ACC112 (cell line): ENCODE data around the gene C20orf144.

Experiments
- H2AFZ ChIP-seq: fragments of 200-600 bp; sonication (generic); one replicate; pipeline ENCODE4 v1.6.0; 2017; ENCODE audit warnings: antibody characterized with exemption, low read length; ENCODE audit not compliant: unreplicated experiment
- H3K27ac ChIP-seq: fragments of 200-600 bp; sonication (generic); 2 replicates; pipeline ENCODE4 v1.5.1; 2014; ENCODE audit warnings: low read depth, mild to moderate bottlenecking, antibody characterized with exemption, low read length, moderate library complexity
- H3K27me3 ChIP-seq: fragments of 200-600 bp; sonication (generic); 2 replicates; pipeline ENCODE4 v1.6.1; 2014; ENCODE audit warnings: mild to moderate bottlenecking, antibody characterized with exemption, low read length, moderate library complexity, mixed read lengths; ENCODE audit not compliant: insufficient read depth
- H3K36me3 ChIP-seq: fragments of 200-600 bp; sonication (generic); 2 replicates; pipeline ENCODE4 v1.6.1; 2016; ENCODE audit warnings: mild to moderate bottlenecking, antibody characterized with exemption, low read length, moderate library complexity, mixed read lengths; ENCODE audit not compliant: insufficient read depth
- H3K4me1 ChIP-seq: fragments of 200-600 bp; sonication (generic); one replicate; pipeline ENCODE4 v1.6.1; 2016; ENCODE audit warnings: low read length, mixed read lengths; ENCODE audit not compliant: insufficient read depth, unreplicated experiment, control insufficient read depth
- H3K4me3 ChIP-seq: fragments of 200-600 bp; sonication (generic); 2 replicates; pipeline ENCODE4 v1.5.1; 2014; ENCODE audit warnings: mild to moderate bottlenecking, low read depth, low read length
- H3K79me2 ChIP-seq: fragments of 200-600 bp; sonication (generic); one replicate; pipeline ENCODE4 v1.6.0; 2016; ENCODE audit warnings: low read length; ENCODE audit not compliant: control insufficient read depth, unreplicated experiment, insufficient read depth

C20orf144 gene

GRCh38 chr20:33656783-33657703 is 5.1 kb upstream of the C20orf144 start:
- no peaks in the 10 kb centered on the region for H3K36me3 ChIP-seq

GRCh38 chr20:33657704-33658095 is 4.4 kb upstream of the C20orf144 start:
- Histone ChIP-seq H3K79me2 (no peaks in the 10 kb centered on the region), H3K4me1 (peaks cover under 1% of the 10 kb centered on the region), H3K27me3 (no peaks in the 10 kb centered on the region)

More at GRCh38 chr20:33656783-33657703, 5.1 kb upstream of the C20orf144 start:
- Histone ChIP-seq H3K27ac (no peak overlapping the region), H3K27me3 (no peaks in the 10 kb centered on the region), H3K4me3 (no peak overlapping the region), H3K4me1 (no peaks in the 10 kb centered on the region), H2AFZ (no peak overlapping the region), H3K79me2 (no peaks in the 10 kb centered on the region)

GRCh38 chr20:33658510-33658909 is 3.6 kb upstream of the C20orf144 start:
- Histone ChIP-seq H3K79me2 (no peaks in the 10 kb centered on the region), H3K36me3 (no peaks in the 10 kb centered on the region), H3K27ac (no peak overlapping the region), H3K4me3 (no peak overlapping the region), H3K4me1 (peaks cover 4% of the 10 kb centered on the region), H2AFZ (no peak overlapping the region), H3K27me3 (no peaks in the 10 kb centered on the region)

More at GRCh38 chr20:33657704-33658095, 4.4 kb upstream of the C20orf144 start:
- H3K36me3 ChIP-seq: no peaks in the 10 kb centered on the region
- no peak overlapping the region for H3K4me3 ChIP-seq
- no peak overlapping the region for H2AFZ ChIP-seq
- no peak overlapping the region for H3K27ac ChIP-seq

DNA sequence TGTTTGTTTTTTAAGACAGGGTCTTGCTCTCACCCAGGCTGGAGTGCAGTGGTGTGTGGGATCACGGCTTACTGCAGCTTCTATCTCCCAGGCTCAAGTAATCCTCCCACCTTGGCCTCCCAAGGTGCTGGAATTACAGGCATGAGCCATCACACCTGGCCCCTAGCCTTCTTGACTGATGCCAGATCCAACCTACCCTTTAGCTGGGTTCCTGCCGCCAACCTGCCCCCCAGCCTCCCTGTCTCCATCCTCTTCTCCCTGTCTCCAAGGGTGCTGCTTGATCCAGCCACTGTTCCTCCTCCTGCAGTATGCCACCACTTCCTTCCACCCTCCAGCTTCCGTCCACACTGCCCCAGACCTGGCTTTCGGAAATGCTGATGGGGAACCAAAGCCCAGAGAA is 3.2 kb upstream of the C20orf144 start:
- H3K36me3 ChIP-seq: no peaks in the 10 kb centered on the region
- H2AFZ ChIP-seq: no peak overlapping the region
- H3K4me1 ChIP-seq: peaks cover 6% of the 10 kb centered on the region
- H3K27me3 ChIP-seq: no peaks in the 10 kb centered on the region
- no peak overlapping the region for H3K27ac ChIP-seq
- no peaks in the 10 kb centered on the region for H3K79me2 ChIP-seq
- H3K4me3 ChIP-seq: no peak overlapping the region

- Histone ChIP-seq H3K27ac (no peak overlapping the region), H2AFZ (no peak overlapping the region), H3K27me3 (no peaks in the 10 kb centered on the region), H3K4me3 (no peak overlapping the region), H3K36me3 (no peaks in the 10 kb centered on the region), H3K4me1 (peaks cover 12% of the 10 kb centered on the region), H3K79me2 (no peaks in the 10 kb centered on the region)
These were observed 2.6 kb upstream of the C20orf144 start for GRCh38 chr20:33659341-33660034.

- Histone ChIP-seq H3K4me1 (peaks cover 12% of the 10 kb centered on the region), H3K79me2 (no peaks in the 10 kb centered on the region), H3K27ac (no peak overlapping the region), H3K36me3 (no peaks in the 10 kb centered on the region), H2AFZ (no peak overlapping the region), H3K27me3 (no peaks in the 10 kb centered on the region), H3K4me3 (no peak overlapping the region)
These were observed 2.0 kb upstream of the C20orf144 start for GRCh38 chr20:33660035-33660684.

GRCh38 chr20:33660685-33661058 is 1.5 kb upstream of the C20orf144 start:
- Histone ChIP-seq H3K79me2 (no peaks in the 10 kb centered on the region), H3K27ac (no peak overlapping the region), H3K36me3 (no peaks in the 10 kb centered on the region), H3K27me3 (no peaks in the 10 kb centered on the region), H2AFZ (no peak overlapping the region), H3K4me3 (no peak overlapping the region), H3K4me1 (peaks cover 12% of the 10 kb centered on the region)

DNA sequence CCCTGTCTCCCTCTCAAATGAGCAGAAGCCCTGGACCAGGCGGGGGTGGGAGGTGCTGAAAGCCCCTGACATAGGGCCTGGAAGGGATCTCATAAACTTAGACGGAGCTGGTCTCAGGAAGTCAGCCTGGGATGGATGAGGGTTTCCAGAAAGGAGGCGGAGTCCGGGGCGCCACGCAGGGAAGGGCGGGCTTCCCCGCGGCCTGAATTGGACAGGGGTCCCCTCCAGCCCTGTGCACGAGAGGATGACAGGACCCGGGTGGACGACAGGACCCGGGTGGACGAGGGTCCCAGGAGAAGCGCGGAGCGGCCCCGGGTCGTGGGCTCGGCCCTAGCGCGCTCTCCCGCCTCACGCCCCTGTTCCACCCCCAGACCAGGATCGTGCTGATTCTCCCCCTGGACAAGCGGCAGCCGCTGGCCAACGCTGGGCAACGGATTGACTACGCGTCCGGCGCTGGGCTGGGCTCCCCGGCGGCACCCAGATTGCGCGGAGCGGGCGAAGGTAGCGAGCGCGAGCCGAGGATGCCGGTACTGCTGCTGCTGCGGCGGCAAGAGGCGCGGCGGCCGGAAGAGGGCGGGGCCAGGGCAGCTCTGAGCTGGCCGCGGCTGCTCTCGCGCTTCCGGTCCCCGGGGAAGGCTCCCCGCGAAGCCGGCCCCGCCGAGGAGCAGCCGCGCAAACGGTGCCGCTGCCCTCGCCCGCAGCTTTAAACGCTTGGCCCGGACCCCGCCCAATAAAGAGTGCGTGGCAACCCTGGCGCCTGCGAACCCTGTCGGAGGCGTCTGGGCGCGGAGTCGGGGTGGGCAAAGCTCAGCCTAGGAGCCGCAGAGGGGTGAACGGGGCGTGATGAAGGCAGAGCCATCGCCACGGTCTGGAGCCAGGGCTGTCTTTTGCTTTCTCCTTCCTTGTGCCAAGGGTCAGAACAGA is 1.3 kb downstream of the C20orf144 start:
- H3K4me1 ChIP-seq: peaks cover 22% of the 10 kb centered on the region
- H3K27ac ChIP-seq: peak overlapping the region; percentile 63
- no peaks in the 10 kb centered on the region for H3K36me3 ChIP-seq
- H3K79me2 ChIP-seq: no peaks in the 10 kb centered on the region
- no peaks in the 10 kb centered on the region for H3K27me3 ChIP-seq
- peak overlapping the region; percentile 93 for H3K4me3 ChIP-seq
- H2AFZ ChIP-seq: peak overlapping the region; percentile 63

GRCh38 chr20:33664085-33664761 is 2.1 kb downstream of the C20orf144 start:
- Histone ChIP-seq H3K79me2 (no peaks in the 10 kb centered on the region), H3K27ac (peak overlapping the region; percentile 56), H2AFZ (peak overlapping the region; percentile 63), H3K4me3 (peak overlapping the region; percentile 93), H3K4me1 (peaks cover 22% of the 10 kb centered on the region), H3K27me3 (no peaks in the 10 kb centered on the region), H3K36me3 (no peaks in the 10 kb centered on the region)
